ENCODE results near the gene ATP6V0A1. TPM values are rescaled to one million over a fixed set of nuclear protein-coding genes. Genes with fewer than 3 reads are reported as not detected.

ATP6V0A1 gene
- total and polyA plus RNA-seq, 2 of the 4 experiments (the other 2 are of a cell fraction), result 18.8 to 34.0 TPM

DNA sequence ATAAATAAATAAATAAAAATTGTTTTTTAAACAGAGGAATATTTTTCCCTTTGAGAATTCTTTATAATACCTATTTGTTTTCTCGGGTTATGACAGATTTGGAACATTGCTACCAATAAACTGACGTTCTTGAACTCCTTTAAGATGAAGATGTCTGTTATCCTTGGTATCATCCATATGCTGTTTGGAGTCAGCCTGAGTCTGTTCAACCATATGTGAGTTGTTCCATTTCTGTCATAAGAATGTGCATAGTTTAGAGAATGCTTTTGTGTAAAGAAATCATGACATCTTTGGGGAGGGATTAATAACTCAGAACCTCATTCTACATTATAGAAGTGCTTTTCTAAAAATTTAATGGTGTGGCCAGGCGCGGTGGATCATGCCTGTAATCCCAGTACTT is 40.1 kb downstream of the ATP6V0A1 start:
- Histone ChIP-seq H3K56ac (ENCODE audit: extremely low read depth, insufficient read depth, low read length) (no peak overlapping the region), H3K4ac (ENCODE audit: low read depth, low read length) (no peak overlapping the region), H3K36me3 (ENCODE audit: control insufficient read depth, insufficient read depth, low read length) (peaks cover 32% of the 10 kb centered on the region), H4K5ac (ENCODE audit: low read depth, low read length) (no peak overlapping the region), H2BK20ac (ENCODE audit: low read depth, low read length) (no peak overlapping the region), H3K9me1 (ENCODE audit: insufficient read depth, low read length) (no peaks in the 10 kb centered on the region), H4K20me1 (ENCODE audit: insufficient read depth, low read length) (no peaks in the 10 kb centered on the region), H3K27me3 (ENCODE audit: control insufficient read depth, insufficient read depth, low read length) (no peaks in the 10 kb centered on the region), H2BK120ac (ENCODE audit: low read depth, low read length) (no peak overlapping the region), H3K9me3 (ENCODE audit: control insufficient read depth, insufficient read depth, low read length) (no peaks in the 10 kb centered on the region), H2BK15ac (ENCODE audit: low read depth, low read length) (no peak overlapping the region), H3K9ac (ENCODE audit: low read depth, low read length) (no peak overlapping the region), H3K14ac (replicated peaks; ENCODE audit: low read depth, low read length) (no peak overlapping the region), H3K23ac (ENCODE audit: low read depth, low read length) (no peak overlapping the region), H3K18ac (ENCODE audit: low read depth, low read length) (no peak overlapping the region), H4K91ac (ENCODE audit: insufficient read depth, low read depth, low read length) (no peak overlapping the region), H2AFZ (replicated peaks; ENCODE audit: low read length, poor library complexity) (no peak overlapping the region), H2AK9ac (replicated peaks; ENCODE audit: low read depth, low read length, poor library complexity) (no peak overlapping the region), H3K79me1 (ENCODE audit: low read depth in 1 of 2, low read length in 2 of 2) (no peaks in the 10 kb centered on the region), H3K4me1 (ENCODE audit: control insufficient read depth, insufficient read depth, low read length) (no peaks in the 10 kb centered on the region), H2AK5ac (ENCODE audit: low read depth, low read length) (no peak overlapping the region), H4K8ac (ENCODE audit: low read depth in 2 of 2, low read length in 2 of 2) (no peak overlapping the region), H3K4me2 (ENCODE audit: low read depth, low read length) (no peak overlapping the region), H2BK5ac (ENCODE audit: low read depth, low read length, poor library complexity, severe bottlenecking) (no peak overlapping the region), H3K4me3 (ENCODE audit: insufficient read depth, low read depth, low read length) (no peak overlapping the region), H3K27ac (ENCODE audit: insufficient read depth, low read length) (no peak overlapping the region)
- 100% methylated on average over 2 of the region's 4 CpGs; no CpG with 5 or more reads in 1 of the 2 experiments for WGBS, 2 experiments (ENCODE audit: extremely low coverage in 2 of 2, insufficient read length in 1 of 2)
- CTCF ChIA-PET, result no interaction called here
- ATAC-seq (ENCODE audit: low read depth) (no peak), DNase-seq (no peak)
- BruUV-seq (replicated peaks), result no TSS peak
- intact Hi-C loops (cut with micrococcal nuclease) (no loop called here), in situ Hi-C loops (cut with MboI; ENCODE audit: low sequenced_read_pairs) (no loop called here), dilution Hi-C loops (cut with HindIII; ENCODE audit: low sequenced_read_pairs, unreplicated experiment) (no loop called here)
- TF ChIP-seq RAD21 (IDR thresholded peaks at IDR 0.05; ENCODE audit: low read length) (no peak), CEBPB (IDR thresholded peaks at IDR 0.05; ENCODE audit: low read depth, low read length) (no peak), RCOR1 (IDR thresholded peaks at IDR 0.05; ENCODE audit: insufficient replicate concordance, low read length) (no peak), SMC3 (IDR thresholded peaks at IDR 0.05; ENCODE audit: low read depth, low read length) (no peak), RFX5 (IDR thresholded peaks at IDR 0.05; ENCODE audit: low read depth, low read length) (no peak), NFE2L2 (IDR thresholded peaks at IDR 0.05; ENCODE audit: low read depth, low read length) (no peak), POLR2A (IDR thresholded peaks at IDR 0.05; ENCODE audit: low read depth, low read length) (no peak), MAZ (IDR thresholded peaks at IDR 0.05; ENCODE audit: borderline replicate concordance, low read depth, low read length) (no peak), FOS (IDR thresholded peaks at IDR 0.05; ENCODE audit: low read depth, low read length) (no peak), BHLHE40 (IDR thresholded peaks at IDR 0.05; ENCODE audit: low read depth, low read length) (no peak), MAFK (IDR thresholded peaks at IDR 0.05; ENCODE audit: low read depth, low read length) (no peak), CHD1 (IDR thresholded peaks at IDR 0.05; ENCODE audit: low read depth, low read length) (no peak), MXI1 (IDR thresholded peaks at IDR 0.05; ENCODE audit: borderline replicate concordance, low read depth, low read length) (no peak)
- TF ChIP-seq, protein P1, sequence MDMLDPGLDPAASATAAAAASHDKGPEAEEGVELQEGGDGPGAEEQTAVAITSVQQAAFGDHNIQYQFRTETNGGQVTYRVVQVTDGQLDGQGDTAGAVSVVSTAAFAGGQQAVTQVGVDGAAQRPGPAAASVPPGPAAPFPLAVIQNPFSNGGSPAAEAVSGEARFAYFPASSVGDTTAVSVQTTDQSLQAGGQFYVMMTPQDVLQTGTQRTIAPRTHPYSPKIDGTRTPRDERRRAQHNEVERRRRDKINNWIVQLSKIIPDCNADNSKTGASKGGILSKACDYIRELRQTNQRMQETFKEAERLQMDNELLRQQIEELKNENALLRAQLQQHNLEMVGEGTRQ (IDR thresholded peaks at IDR 0.05; ENCODE audit: low read depth, low read length), result no peak
- TF ChIP-seq, protein P2, sequence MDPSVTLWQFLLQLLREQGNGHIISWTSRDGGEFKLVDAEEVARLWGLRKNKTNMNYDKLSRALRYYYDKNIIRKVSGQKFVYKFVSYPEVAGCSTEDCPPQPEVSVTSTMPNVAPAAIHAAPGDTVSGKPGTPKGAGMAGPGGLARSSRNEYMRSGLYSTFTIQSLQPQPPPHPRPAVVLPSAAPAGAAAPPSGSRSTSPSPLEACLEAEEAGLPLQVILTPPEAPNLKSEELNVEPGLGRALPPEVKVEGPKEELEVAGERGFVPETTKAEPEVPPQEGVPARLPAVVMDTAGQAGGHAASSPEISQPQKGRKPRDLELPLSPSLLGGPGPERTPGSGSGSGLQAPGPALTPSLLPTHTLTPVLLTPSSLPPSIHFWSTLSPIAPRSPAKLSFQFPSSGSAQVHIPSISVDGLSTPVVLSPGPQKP (IDR thresholded peaks at IDR 0.05; ENCODE audit: borderline replicate concordance, low read depth, low read length), result no peak
- TF ChIP-seq, protein P3, sequence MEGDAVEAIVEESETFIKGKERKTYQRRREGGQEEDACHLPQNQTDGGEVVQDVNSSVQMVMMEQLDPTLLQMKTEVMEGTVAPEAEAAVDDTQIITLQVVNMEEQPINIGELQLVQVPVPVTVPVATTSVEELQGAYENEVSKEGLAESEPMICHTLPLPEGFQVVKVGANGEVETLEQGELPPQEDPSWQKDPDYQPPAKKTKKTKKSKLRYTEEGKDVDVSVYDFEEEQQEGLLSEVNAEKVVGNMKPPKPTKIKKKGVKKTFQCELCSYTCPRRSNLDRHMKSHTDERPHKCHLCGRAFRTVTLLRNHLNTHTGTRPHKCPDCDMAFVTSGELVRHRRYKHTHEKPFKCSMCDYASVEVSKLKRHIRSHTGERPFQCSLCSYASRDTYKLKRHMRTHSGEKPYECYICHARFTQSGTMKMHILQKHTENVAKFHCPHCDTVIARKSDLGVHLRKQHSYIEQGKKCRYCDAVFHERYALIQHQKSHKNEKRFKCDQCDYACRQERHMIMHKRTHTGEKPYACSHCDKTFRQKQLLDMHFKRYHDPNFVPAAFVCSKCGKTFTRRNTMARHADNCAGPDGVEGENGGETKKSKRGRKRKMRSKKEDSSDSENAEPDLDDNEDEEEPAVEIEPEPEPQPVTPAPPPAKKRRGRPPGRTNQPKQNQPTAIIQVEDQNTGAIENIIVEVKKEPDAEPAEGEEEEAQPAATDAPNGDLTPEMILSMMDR (conservative IDR thresholded peaks at IDR 0.05; ENCODE audit: low read depth, low read length), result no peak
- POLR2A ChIA-PET (ENCODE audit: unreplicated experiment), result no interaction called here

All from IMR-90 (cell line).